Hippocampal formation (tissue), 2 donors: ENCODE measurements around the gene KCNQ2.

Source experiments
- DNase-seq, 2 donors: peaks; one replicate each; lab custom pipeline; 2025; lab: John Stamatoyannopoulos, UW

KCNQ2 gene

DNA sequence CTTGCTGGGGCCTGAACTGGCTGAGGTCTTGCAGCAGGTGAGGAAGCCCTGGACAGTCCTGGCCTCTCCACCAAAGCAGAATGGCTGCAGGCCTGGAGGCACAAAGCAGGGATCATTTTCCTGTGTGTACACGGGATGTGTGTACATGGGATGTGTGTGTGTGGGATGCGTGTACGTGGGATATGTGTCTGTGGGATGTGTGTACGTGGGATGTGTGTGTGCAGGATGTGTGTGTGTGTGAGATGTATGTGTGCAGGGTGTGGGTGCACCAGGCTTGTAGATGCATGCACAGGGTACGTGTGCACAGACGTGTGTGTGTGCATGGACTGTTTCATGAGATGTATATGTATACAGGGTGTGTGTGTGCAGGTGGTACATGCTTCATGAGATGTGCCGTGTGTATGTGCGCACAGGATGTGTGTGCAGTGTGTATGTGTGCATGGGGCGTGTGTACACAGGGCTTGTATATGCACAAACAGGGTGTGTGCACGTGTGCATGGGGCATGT lies 103.4 kb downstream of the KCNQ2 start:
- DNase-seq: no peak

DNA sequence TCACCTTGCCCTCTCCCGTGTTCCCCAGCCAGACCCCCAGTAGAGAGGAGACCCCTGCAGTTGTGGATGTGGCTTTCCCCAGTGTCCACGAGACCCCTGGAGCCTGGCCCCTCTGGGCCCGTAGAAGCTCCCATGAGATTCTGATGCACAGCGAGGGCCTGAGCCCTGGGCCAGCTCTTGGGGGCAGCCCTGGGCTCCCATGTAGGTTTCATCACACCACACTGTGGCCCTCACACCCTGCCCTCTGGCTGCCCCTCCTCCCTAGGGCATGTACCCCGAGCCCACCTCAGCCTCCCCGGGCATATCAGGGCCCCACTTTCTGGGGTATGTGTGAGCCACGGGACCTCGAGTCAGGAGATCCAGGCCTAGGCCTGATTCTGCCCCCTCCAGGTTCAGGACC lies 104.3 kb downstream of the KCNQ2 start:
- DNase-seq: no peak

DNA sequence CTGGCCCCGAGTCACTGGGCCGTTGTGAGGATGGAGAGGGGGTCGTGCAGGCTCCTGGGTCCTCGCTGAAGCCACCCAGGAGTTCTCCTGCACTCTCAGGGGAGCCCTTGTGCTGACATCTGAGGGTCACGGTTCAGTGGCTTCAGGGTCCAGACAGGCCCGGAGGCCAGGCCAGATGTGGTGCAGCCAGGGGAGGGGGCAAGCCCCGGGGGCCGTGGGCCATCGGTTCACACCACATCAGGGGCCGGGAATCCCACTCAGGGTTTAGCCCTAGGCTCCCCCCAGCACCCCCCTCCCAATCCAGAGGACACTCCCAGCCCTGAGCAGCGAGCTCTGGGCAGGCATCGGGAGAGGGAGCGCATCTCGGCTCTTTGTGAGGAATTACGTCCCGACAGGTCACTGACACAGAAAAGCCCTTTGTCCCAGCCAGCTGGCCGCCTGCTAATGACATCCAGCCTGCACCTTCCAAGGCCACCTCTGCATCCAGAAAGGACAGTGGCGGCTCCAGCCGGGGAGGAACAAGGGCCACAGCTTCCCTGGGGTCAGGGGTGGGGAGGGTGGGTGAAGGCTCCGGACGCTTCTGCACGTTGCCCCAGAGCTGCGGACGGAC lies 104.9 kb downstream of the KCNQ2 start:
- DNase-seq: no peak

DNA sequence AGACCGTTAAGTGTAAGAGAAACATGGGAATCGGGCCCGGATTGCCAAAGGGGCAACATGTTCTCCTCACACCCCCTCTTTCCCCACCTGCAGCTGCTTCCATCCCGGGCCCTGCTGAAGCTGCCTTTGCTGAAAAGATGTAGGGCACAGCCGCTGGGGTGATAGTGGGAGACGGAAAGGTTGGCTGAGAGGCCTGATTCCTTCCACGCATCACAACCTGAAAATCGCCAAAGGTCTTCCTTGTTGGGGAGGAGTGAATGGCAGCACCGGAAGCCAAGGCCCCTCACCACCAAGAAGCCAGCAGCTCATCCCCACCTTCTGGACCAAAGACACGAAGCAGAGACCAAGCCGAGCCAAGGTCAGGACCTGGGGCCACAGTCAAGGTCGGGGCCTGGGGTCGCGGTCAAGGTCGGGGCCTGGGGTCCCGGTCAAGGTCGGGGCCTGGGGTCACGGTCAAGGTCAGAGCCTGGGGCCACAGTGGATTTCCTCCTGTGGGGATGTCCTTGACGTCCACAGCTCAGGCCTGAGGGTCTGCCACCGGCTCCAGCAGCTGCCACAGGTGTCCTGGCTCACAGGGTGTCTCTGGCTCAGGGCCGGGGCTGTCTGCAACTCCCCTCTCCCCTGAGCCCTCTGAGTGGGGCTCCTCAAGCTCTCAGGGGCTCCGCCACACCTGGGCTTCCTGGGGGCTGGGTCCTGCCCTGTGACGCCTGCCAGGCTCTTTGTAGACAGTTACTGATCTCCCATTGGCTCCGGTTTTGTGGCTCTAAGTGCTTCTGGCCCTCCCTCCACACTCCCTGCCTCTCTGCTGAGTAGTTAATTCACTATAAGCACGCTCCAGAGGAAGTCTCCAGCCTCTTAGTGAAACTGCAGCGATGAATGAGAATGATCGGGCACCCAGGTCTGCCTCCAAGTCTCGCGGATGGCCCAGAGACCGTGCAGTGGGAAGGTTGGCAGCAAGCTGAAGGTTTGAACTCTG lies 105.8 kb downstream of the KCNQ2 start:
- no peak for DNase-seq

DNA sequence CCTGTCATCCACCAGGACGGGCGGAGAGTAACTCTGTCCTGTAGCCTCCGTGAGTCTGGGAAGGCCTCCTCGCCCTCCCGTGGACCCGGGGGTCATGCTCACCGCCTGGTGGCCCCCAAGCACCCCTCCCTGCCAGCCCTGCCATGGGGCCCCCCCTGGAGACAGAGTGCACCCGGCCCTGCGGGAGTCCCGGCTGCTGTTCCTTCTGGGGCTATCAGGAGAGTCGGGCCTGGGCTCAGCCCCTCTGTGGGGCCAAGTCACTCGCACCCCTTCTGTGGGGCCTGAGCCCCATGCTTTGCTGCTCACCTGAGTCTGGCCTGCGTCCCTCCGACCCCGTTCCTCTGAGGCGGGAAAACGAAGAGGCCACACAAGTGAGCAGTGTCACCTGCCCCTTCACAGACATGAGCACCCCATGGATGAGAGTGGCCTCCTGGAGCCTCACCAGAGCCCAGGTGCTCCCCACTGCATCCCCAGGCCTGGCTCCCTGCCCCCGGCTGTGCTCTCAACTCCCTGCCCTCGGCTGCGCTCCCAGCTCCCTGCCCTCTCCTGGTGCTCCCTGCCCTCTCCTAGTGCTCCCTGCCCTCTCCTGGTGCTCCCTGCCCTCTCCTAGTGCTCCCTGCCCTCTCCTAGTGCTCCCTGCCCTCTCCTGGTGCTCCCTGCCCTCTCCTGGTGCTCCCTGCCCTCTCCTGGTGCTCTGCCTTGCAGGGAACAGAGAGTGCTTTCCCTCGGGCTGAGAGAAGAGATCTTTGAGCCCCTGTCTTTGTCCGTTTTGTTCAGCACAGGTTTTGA lies 106.7 kb downstream of the KCNQ2 start:
- no peak for DNase-seq

DNA sequence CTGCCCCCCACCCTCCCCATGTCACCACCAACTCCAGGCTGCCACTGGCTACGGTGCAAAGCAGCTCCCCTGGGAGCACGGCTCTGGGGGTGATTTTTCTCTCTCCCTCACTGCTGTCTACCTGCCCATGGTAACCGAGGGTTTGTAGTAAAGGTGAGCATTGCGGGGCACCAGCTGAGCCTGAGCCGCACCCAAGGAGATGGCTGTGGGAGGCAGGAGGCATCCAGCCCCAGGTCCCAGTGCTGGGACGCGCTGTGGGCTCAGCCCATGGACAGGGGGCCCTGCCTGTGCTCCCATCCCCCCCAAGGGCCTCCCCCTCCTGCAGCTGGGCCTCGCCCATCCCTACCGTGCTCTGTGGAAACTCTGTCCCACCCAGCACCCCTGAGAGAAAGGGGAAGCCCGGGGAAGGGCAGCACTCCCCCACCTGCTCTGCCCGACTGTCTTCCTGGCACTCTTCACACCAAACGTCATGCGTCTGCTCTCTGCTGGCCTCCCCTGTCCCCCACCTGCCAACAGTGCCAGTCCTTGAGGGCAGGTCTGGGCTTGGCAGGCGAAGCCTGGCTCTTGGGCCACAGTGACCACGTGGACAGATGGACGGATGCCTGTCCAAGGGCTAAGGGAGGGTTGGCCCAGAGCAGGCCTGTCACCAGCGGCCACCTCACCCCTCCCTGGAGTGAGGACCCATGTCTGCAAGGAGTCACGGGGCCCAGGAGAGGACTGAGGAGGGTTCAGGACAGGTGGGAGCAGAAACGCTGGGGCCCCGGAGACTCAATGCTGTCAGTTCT lies 107.5 kb downstream of the KCNQ2 start:
- DNase-seq: no peak

DNA sequence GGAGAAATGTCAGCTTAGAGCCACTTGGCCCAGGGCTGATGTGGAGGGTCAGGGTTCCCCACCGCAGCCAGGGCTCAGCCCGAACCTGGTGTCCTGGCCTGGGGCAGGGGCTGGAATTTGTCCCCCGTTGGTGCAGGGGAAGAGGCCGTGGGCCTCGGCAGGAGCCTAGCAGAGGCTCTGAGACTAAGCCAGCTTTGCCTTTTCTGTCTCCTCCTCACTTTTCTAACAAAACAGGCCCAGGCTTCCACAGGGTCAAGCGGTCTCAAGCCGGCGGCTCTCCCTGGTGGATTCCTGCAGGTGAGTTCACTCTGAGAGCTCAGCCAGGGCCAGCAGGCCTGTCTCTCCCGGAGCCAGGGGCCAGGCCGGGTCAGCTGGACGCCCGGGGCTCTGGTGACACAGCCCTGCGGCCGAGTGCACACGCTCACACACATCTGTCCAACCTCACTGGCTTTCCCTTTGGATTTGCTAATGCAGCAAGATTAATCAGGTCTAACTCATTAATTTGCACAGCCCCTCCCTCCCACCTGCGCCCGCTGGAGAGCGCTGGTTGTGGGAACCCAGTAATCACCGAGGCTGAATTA lies 108.4 kb downstream of the KCNQ2 start:
- DNase-seq: no peak

DNA sequence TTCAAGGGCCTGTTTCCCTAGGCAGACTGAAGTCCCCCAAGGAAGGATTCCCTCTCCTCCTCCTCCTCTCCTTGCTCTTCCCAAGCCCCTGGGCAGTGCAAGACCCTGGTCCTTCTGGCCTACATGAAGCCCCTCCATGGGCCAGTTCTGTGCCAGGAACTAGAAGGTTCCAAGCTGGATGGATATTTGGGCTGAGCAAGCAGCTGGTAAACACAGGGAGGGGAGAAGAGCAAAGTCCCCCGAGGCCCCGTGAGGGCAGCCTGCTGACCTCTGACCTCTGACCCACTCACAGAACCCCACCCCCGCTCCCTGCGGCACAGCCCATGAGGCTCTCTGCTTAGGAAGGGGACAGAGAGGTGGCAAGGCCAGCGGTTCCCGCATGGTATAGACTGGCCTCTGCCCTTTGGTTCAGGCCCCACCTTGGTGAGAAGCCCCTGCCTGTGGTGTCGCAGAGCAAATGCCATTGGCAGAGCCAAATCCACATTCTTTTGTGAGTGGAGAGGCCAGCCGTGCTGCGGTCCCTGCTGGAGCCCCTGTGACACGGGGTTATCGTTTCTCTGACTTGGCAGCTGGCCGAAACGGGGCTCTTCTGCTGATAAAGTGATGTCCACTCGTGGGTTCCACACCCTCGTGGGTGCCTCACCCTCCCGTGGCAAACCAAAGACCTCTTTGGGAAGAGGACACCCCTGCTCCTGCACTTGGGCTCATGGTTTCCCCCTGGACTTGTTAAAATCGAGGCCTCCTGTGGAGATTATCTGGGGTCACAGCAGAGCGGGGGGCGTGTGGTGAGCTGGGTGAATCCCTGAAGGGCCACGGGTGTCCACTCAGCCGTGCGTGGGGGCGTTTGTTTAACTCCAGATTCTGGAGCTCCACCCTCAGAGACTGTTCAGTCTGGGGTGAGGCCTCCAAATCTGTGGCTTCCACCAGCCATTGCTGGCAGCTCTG lies 109.2 kb downstream of the KCNQ2 start:
- no peak for DNase-seq

DNA sequence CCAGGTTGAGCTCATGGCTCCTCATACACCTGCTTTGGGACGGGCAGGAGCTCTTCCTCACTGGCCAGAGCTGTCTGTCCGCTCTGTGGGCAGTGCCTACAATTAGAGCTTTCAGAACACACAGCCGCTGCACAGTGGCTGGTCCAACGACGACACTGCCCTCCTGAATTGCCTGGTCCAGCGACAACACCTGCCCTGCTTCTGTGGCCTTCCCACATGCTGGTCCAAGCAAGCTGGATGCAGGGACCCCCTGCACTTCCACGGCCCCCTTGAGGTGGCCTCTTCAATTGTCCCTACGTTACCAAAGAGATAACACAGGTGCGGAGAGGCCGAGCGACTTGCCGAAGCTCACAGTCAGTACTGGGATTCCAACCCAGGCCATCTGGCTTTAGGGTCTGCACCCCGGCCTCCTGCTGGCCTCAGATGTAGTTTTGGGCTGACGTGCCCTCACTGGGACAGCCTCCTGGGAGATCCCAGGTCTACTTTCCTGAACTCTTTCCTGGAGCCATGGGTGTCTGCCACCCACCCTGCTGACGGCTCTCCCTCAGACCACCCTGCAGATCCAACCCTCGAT lies 109.9 kb downstream of the KCNQ2 start:
- DNase-seq: no peak

DNA sequence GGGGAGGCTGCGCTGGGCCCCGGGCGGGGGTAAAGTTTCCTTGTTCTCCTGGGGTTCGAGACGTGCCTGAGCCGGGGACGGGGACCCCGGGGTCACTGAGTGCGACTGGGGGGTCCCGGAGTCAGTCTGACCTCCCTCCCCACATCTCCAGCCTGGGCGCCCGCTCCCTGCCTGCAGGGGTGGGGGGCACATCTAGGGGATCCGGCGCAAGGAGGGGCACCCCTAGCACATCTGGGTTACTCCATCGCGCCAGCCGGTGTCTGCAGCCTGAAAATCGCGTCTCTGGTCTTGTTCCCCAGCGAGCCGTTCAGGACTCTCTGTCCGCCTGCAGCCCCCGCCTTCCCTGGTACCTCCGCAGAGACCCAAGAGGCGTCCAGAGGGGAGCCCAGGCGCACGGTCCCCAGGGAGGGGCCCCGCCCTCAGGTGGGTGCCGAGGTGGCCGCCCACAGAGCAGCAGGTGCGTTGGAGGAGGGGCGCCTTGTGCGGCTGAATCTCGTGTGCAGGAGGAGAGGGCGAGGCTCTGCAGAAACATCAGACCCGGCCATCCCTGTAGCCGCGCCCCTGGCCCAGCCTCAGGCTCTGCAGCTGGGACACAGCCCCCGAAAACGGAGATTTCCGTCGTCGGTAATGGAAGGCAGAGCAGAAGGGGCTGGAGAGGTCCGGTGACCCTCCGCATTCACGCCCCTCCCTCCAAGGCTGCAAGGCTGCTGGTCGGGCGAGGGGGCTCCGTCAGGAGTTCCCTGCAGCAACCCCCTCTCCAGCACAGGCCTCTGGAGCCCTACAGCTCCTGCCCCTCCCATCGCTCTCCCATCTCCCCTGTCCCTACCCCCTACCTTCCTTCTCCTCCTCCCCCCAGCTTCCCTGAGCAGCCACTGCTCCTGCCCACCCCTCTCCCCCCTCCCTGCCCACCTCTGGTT lies 110.7 kb downstream of the KCNQ2 start:
- DNase-seq: no peak

DNA sequence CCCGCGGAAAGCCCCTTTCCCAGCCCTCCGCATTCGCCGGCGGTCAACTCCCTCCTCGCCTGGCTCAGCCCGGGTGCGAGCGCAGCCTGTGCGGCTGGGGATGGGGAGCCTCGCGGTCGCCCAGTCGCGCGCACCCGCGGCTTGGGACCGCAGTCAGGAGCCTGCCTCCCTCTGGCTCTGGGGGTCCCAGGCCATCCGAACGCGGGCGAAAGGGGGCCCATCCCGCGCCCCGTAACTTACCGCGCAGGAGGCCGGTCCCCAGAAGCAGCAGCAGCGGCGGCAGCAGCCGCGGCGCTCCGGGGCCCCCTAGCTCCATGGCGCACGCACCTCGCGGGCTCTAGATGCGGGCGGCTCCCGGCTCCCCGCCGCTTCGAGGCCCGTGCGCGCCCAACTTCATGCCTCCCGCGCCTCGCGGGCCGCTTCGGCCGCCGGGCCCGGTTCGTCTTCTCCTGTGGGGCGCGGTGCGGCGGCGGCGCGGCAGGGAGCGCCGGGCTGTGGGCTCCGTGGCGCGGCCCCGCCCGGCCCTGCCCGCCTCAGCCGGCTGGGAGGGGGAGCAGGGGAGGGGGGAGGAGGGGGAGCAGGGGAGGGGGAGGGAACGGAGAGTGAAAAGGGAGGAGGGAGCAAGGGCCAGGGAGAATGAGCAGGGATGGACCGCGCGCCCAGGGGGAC lies 111.5 kb downstream of the KCNQ2 start, which contains the start of gene CHRNA4:
TSS of gene CHRNA4 (minus strand) at position 500 of the 669 bp plus-strand sequence. CDS start at position 316, 184 bp downstream.
- DNase-seq: no peak

DNA sequence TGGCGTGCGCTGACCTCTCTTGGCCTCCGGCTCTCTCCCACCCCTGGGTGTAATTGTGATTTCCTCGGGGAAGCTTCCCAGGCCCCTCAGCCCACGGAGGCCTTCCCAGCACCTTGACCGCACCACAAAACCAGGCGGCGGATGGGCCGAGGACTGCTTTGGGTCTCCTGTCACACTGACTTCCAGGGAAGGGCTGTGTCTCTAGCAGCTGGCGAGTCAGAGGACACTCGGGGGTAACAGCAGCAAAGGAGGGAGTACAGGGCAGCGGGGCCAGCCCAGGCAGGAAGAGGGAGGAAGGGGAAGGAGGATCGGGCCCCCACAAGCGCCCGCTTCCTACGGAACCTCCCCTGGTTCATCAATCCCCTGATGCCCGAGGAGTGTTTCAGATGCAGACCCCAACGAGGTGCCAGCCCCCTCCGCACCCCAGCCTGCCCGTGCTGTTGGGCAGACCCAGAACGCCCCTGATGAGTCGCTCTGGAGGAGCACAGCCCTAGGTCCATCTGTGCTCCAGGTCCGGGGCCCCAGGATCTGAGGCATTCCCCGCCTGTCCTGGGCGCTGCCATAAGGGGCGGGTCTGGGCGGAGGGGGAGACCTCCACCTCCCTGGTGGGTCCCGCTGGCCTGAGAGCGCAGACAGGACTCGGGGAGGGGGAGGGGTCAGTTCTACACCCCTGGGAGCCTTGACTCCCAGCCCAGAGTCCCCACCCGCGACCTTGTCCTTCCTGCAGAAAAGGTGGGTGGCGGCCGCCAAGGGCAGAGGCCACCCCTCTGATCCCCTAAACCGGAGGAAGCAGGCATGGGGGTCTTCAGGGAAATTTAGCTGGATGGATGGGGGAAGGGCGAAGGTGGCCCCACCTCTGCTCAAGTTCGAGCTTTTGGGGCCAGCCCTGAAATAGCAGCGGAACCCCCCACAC lies 112.3 kb downstream of the KCNQ2 start:
- DNase-seq: no peak

DNA sequence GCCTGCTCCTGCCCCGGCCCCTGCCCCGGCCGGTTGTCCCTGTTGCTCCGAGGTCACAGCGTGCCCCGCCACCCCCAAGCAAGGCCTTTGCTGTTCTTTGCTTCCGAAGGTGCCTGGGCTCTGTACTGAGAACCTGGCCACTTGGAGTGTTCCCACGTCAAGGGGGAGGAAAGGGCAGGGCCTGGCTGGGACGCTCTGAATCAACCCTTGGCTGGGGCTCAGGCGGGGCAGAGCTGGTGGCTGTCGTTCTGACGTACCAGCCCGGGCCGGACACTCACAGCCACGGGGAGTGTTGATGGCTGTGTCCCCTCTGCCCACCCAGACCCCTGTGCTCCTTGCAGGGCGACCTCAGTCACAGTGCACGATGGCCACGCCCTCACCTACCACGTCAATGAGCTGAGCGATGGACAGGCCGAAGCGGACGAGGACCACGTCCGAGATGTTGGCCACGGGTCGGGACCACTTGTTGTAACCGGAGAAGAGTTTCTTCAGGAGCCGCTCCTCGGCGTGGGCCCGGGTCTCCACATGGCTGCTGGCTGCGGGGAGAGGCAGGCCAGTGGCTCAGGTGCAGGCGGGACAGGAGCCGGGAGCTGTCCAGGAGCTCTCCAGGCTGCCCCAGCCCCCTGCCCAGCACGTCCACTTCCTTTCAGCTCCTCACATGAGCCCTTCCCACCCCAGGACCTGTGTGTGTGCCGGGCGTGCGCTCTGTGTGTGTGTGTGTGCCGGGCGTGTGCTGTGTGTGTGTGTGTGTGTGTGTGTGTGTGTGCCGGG lies 113.1 kb downstream of the KCNQ2 start:
- no peak for DNase-seq

DNA sequence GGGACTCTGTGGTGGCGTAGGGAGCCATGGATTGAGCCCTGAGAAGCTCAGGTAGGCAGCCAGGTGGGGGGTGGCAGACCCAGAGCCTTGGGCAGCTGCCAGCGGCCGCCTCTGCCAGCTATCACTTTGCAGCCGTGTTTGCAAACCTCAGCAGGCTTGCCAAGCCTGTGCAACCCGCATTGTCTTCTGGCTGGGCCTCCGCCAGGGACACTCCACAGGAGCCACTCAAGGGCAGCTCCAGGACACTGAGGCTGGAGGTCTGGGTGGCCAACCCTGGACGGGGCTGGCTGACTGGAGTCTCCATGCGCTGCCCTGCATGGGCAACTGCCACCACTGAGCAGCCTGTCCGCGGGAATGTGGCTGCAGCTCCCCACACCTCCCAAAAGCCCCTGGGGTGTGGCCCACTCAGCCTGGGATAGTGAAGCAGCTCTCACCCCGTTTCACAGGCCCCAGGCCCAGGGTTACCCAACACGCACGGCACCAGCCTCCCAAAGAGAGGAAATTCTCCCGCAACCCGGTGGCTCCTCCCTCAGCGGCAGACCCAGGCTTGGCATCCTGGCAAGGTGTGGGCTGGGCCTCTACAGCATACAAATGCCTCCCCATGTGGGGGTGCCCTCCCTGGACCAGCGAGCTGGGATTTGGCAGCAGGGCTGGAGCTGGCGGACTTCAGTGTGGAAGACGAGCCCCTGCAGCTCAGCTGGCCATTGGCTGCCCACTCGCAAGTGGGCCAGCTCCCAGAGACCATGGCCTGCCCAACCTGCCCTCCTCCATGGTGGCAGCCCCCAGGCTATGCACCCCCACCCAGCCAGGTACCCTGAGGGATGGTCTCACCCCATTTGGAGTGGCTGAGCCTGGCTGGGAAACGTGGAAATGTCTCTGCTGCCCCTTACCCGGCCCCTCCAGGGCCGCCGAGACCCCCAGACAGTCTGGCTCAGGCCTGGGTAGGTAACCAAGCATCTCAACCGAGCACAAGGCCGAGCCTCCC lies 114.2 kb downstream of the KCNQ2 start:
- DNase-seq: no peak
